ENCODE data around the gene ALDH1A1. TPM values are rescaled to one million over a fixed set of nuclear protein-coding genes. Genes with fewer than 3 reads are reported as not detected.

Gene ALDH1A1
- polyA plus RNA-seq, 1 of the 3 experiments (the other 2 are of a cell fraction) = 0.03 TPM

GRCh38 chr9:72980600-72981265 lies 27.9 kb upstream of the ALDH1A1 start:
- Histone ChIP-seq H2AFZ (ENCODE audit: low read depth) (no peak overlapping the region), H3K36me3 (replicated peaks in 1 of 2; ENCODE audit: control insufficient read depth in 1 of 2, insufficient read depth in 2 of 2, low read length in 1 of 2) (no peaks in the 10 kb centered on the region), H3K27me3 (ENCODE audit: insufficient read depth) (no peaks in the 10 kb centered on the region; the same call in 1 of the 2 replicates), H3K79me2 (ENCODE audit: insufficient read depth) (no peaks in the 10 kb centered on the region), H3K27ac (ENCODE audit: low read depth in 2 of 2, low read length in 1 of 2) (no peak overlapping the region), H3K4me3 (ENCODE audit: low read depth in 2 of 2, low read length in 1 of 2) (no peak overlapping the region), H3K4me1 (ENCODE audit: control insufficient read depth in 1 of 2, insufficient read depth in 2 of 2, low read depth in 1 of 2, low read length in 1 of 2) (peaks cover 0 to 31% of the 10 kb centered on the region in 2 experiments; a peak in 1 of 4 replicates), H3K9ac (no peak overlapping the region), H4K20me1 (ENCODE audit: insufficient read depth) (no peaks in the 10 kb centered on the region), H3K9me3 (no peaks in the 10 kb centered on the region), H3F3A (replicated peaks; ENCODE audit: insufficient read depth) (no peaks in the 10 kb centered on the region), H3K9me2 (no peaks in the 10 kb centered on the region), H3K4me2 (no peak overlapping the region)
- TF ChIP-seq TEAD4 (IDR thresholded peaks at IDR 0.05; ENCODE audit: borderline replicate concordance, insufficient read depth) = no peak
- TF ChIP-seq ELF1 (IDR thresholded peaks at IDR 0.05) = no peak
- no peak for TF ChIP-seq JUND (IDR thresholded peaks at IDR 0.05)
- no peak for TF ChIP-seq SMC3 (IDR thresholded peaks at IDR 0.05; ENCODE audit: low read depth, low read length)
- TF ChIP-seq USF1 (IDR thresholded peaks at IDR 0.05; ENCODE audit: borderline replicate concordance, low read depth) = no peak
- no peak for TF ChIP-seq SIN3A (IDR thresholded peaks at IDR 0.05; ENCODE audit: borderline replicate concordance, low read depth, low read length)
- no peak for TF ChIP-seq GABPA (IDR thresholded peaks at IDR 0.05; ENCODE audit: low read depth)
- TF ChIP-seq ZBTB33 (IDR thresholded peaks at IDR 0.05; ENCODE audit: borderline replicate concordance, low read depth) = no peak
- TF ChIP-seq POLR2AphosphoS5 (IDR thresholded peaks at IDR 0.05; ENCODE audit: low read depth, low read length) = no peak
- no peak for TF ChIP-seq RCOR1 (IDR thresholded peaks at IDR 0.05; ENCODE audit: low read length)
- no peak for TF ChIP-seq EZH2phosphoT487 (IDR thresholded peaks at IDR 0.05; ENCODE audit: borderline replicate concordance, low read depth)
- ChIA-PET POLR2A (no interaction called here), CTCF (no interaction called here)
- WGBS (ENCODE audit: low lambda C conversion rate) = 19% methylated on average over 12 of the region's 12 CpGs
- no peak for DNase-seq

GRCh38 chr9:72980183-72980582 lies 27.3 kb upstream of the ALDH1A1 start:
- no peak for DNase-seq
- no peaks in the 10 kb centered on the region for H3K9me3 ChIP-seq
- no peaks in the 10 kb centered on the region for H3F3A ChIP-seq (replicated peaks; ENCODE audit: insufficient read depth)
- no peak overlapping the region for H2AFZ ChIP-seq (ENCODE audit: low read depth)
- ChIA-PET CTCF (no interaction called here), POLR2A (no interaction called here)
- H3K4me1 ChIP-seq (ENCODE audit: control insufficient read depth in 1 of 2, insufficient read depth in 2 of 2, low read depth in 1 of 2, low read length in 1 of 2) = peaks cover 0 to 31% of the 10 kb centered on the region in 2 experiments; a peak in 1 of 4 replicates
- no peaks in the 10 kb centered on the region for H3K79me2 ChIP-seq (ENCODE audit: insufficient read depth)
- no peak overlapping the region for H3K4me3 ChIP-seq (ENCODE audit: low read depth in 2 of 2, low read length in 1 of 2)
- no peak overlapping the region for H3K9ac ChIP-seq
- TF ChIP-seq SIN3A (IDR thresholded peaks at IDR 0.05; ENCODE audit: borderline replicate concordance, low read depth, low read length) (no peak), POLR2AphosphoS5 (IDR thresholded peaks at IDR 0.05; ENCODE audit: low read depth, low read length) (no peak), IRF3 (IDR thresholded peaks at IDR 0.05; ENCODE audit: low read depth, low read length) (no peak)
- H3K9me2 ChIP-seq = no peaks in the 10 kb centered on the region
- WGBS (ENCODE audit: low lambda C conversion rate) = 6% methylated on average over 2 of the region's 2 CpGs
- H3K27ac ChIP-seq (ENCODE audit: low read depth in 2 of 2, low read length in 1 of 2) = no peak overlapping the region
- no peaks in the 10 kb centered on the region for H3K36me3 ChIP-seq (replicated peaks in 1 of 2; ENCODE audit: control insufficient read depth in 1 of 2, insufficient read depth in 2 of 2, low read length in 1 of 2)
- H4K20me1 ChIP-seq (ENCODE audit: insufficient read depth) = no peaks in the 10 kb centered on the region
- no peak overlapping the region for H3K4me2 ChIP-seq
- H3K27me3 ChIP-seq (ENCODE audit: insufficient read depth) = no peaks in the 10 kb centered on the region; the same call in 1 of the 2 replicates
